Measurements from ENCODE around the gene SORCS1.

SORCS1 gene

DNA sequence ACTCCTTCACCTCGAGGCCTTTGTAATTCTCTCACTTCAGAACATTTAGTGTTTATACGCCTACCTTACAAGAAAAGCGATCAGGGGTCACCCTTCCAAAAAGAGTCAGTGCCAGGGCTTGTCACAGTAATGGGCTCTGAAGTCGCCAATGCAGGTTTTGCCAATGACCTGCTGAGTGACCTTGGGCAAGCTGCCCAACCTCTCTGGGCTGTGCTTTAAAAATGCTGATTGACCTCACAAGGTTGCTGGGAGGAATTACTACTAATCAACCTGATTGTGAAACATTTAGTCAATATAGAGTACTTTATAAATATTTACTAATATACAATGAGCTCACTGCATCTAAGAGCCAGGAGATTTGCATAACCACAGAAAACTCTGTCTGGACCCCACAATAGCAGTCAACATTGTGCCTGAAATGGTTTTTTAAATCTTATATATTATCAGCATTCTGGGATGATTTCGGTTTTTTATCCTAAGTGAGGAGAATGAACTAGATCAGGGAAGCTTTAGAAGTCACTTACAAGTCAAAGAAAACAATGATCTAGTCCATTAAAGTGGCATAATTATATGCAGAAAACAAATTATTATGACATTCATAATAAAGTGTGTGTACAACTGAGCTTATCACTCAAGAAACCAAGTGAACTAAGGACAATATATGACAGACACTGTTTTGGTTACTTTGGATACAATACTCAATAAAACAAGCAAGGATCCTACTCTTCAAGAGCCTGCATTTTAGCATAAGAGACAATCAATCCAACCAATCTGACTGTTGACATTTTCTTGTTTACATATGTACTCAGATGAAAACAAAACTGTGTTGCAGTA lies 290.5 kb downstream of the SORCS1 start:
- no peak for DNase-seq

DNA sequence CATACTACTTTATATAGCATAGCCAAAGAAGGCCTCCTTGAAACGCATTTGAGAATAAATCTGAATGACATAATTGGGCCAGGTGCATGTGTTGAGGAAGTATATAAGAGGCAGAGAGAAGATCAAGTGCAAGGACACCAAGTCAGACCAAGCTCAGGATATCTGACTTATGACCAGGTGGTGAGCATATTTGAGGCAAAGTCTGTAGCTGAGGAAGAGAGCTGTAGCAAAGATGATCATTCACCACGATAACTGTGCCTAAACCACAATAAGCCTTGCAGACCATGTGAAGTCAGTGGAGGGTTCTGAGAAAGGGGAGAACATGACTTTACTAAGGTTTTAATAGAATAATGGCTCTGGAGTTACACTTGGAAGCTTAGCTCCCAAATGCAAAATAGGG lies 292.3 kb downstream of the SORCS1 start:
- no peak for DNase-seq

DNA sequence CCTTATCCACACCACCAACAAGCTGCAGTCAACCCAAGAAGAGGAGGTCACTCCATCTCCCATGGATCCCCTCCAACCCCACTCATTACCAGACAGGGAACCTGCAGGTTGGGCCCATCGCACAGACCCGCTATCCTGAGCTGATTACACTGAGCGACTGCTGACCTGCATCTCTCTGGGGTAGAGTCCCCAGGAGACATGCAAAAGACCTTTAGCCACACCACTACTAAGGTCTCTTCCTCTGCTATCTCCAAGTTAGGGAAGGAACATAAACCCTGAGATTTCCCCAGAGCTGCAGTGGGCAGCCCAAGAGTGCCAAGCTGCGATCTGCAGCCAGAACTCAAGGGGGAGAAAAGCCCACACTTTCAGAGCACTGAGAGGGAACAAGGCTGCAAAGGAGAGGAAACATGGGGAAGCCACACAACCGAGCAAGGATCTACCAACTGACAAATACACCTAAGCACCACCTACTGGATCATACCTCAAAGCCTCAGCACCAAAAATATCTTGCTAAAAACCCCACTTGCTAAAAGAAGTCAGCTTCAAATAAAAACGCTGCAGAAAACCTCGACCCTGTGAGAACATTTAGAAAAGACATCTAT lies 298.2 kb downstream of the SORCS1 start:
- no peak for DNase-seq

DNA sequence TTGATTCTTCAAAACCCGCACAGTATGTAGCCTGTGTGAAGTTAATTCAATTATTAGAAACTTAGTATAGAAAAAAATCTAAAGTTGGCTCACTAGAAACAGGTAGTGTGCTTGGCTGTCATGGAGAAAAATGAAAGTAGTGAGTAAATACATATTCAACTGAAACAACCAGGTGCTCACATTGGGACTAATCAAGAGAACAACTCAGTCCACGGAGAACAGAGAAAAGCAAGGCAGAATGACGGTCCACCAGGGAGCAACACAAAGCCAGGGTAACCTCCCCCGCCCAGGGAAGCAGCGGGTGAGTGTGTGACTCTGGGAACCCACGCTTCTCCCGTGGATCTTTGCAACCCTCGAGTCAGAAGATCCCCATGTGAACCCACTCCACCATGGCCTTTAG lies 300.5 kb downstream of the SORCS1 start:
- DNase-seq = no peak

DNA sequence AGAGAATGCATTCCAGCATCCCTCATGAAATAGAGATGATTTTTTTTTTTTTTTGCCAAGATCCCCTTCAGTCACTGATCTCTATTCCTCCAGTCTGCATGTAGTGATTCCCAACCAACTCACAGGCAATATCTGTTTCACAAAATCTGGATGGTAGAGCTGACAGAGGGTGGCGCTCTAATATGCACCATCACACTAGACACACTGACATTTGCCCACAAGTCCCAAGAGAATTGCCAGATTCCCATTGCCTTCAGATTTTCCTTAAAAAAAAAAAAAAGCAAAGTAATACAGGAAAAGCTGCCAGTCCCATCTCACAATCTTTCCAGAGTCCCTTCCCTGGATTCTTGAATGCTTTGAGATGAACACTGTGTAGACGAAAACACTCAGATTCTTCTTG lies 301.0 kb downstream of the SORCS1 start:
- no peak for DNase-seq

DNA sequence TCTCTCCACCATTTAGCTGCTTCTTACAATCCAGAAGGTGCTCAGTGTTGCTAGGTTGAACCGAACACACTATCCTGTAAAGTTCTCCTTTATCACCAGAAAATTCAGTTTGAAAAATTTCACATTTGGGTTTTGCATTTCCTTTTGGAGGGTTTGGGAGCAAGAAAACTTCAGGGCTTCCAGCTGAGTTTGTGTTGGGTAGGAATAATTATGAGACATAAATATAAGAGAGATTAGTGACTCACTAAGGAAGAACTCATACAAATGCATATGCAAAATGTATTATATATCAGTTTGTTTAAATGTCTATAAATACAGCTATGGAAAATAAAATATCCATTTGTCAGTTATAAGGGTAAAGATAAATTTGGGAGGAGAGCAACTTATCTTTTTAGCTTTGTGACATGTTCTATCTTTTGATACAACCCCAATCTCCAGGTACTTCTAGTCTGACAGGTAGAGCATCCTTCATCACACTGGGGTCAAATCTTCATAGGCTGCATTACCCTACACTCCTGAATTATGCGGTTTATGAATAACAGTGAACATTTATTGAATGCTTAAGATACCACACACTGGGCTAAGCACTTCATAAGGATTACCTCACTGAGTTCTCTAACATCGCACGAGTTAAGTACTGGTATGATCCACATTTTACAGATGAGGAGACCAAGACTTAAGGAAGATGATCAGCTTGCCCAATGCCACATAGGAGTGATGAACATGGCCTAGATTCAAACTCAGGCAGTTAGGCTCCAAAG lies 304.4 kb downstream of the SORCS1 start:
- DNase-seq = no peak

DNA sequence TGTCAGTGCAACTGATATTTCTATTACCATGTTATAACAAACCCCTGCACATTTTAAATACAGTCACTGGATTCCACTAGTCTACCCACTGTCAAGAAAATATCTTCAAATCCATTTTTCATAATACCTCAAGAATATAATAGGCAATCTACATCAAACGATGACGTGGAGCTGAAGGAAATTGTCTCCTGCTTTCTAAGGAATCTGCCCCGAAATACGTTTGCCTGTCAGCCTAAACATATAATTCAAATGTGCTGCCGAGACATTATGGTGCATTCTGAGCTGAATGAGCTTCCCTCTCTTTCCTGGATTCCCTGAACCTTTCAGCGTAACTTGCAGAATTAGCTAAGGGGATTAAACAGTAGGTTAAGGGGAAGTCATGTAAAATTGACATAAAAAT lies 306.8 kb downstream of the SORCS1 start:
- DNase-seq = no peak

DNA sequence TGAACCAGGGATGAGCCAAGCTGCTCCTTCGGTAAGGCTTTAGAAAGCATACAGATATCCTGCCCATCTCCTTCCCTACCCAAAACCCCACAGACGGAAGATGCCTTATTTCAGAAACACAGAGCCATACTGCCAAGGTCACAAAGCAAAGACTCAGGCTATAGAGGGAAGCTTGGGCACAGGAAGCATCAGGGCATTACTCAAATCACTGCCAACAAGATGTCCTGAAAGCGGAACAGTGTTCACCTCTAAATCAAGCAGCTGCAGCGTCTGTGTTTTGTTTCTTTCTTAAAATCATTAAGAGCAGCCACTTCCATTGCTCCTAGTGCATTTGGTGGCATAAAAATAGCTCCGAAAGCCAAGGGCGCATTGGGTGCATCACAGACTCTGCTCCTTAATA lies 307.3 kb downstream of the SORCS1 start:
- no peak for DNase-seq

DNA sequence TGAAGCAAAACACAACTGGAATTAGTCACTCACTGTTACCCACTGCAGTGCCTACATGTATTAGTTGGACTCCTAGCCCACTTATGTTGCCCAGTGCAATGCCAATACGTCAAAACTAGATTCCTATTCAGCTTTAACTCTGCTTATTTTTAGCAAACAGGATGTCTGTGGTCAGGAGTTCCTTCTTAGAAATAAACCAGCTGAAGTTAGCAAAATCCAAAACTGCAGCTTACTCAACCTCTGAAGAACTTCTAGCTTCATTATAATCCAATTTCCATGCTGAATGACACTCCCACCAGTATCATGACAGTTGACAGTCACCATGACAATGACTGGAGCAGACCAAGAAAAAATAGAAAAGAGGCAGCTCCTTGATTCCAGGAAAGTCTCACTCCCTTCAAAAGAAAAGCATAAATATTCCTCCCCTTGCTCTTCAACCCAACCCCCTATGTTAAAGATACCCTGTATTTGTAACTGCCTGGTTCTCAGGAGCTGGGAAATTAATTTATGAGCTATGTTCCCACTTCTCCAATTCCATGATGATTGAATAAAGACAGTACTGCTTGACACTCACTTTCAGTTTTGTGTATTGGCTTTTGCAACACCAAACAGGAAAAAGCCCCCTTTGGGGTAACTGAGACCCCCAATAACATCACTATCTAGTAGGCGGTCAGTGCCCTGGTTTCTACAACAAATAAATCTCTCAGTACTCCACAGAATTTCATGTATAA lies 327.4 kb downstream of the SORCS1 start:
- DNase-seq = no peak

DNA sequence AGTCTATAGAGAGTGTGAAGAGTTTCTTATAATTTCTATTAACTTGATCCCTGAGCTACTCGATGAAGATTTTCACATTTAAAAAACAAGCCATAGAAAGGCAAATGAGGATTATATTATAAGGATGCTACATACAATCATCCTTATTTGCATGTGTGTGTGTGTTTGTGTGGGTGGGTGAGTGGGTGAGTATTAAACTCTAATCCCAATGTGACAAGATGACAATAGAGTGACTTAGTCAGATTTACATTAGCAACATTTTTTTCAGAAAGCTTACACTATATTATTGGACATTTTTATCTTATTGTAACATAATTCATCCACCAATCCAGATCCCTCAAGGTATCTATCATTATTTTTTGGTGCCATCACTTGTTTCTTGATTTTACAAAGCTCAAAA lies 331.7 kb downstream of the SORCS1 start:
- DNase-seq = no peak

DNA sequence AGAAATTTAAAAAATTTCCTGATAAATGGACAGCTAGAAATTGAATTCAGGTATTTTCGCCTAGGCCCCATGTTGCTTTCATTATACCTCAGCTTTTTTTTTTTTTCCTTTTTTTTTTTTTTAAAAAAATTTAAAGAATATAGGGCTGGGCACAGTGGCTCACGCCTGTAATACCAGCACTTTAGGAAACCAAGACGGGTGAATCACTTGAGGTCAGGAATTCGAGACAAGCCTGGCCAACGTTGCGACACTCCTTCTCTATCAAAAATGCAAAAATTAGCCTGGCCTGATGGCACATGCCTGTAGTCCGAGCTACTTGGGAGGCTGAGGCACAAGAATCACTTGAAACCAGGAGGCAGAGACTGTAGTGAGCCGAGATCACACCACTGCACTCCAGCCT lies 334.0 kb downstream of the SORCS1 start:
- DNase-seq = no peak

DNA sequence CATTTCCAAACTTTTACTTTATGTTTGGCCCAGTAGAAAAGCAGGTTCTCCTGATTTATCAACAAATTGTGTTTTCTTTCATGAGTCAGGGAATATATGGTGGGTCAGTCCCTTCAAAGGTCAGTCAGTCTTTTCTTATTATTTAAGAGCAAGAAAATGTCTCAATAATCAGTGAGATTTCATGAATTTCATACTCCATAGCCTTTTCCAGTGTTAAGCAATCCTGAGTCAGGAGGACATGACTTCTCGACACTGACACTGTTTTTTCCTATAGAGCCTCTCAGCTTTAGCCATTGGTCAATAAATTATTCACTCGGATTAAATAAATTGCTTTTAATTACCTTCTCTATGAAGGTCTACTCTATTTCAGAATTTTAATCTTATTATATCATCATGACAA lies 334.5 kb downstream of the SORCS1 start:
- DNase-seq = no peak

DNA sequence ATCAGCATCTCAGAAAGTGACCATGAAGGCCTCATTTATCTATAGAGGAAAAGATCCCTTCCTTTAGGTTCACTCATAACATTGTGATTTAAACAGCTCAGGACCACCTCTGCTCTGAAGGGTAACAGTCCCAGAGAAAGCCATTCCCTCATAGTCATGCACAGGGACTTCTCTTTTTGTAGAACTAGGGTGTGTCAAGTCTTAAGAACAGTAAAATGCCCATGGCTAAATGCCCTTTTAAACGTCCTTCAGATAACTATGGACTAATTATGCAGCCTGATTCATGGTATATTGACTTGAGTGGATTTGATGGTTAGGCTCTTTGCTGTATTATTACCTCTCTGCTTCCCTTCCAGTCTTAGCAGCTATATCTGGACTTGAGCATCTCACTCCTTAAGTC lies 337.8 kb downstream of the SORCS1 start:
- DNase-seq = no peak

DNA sequence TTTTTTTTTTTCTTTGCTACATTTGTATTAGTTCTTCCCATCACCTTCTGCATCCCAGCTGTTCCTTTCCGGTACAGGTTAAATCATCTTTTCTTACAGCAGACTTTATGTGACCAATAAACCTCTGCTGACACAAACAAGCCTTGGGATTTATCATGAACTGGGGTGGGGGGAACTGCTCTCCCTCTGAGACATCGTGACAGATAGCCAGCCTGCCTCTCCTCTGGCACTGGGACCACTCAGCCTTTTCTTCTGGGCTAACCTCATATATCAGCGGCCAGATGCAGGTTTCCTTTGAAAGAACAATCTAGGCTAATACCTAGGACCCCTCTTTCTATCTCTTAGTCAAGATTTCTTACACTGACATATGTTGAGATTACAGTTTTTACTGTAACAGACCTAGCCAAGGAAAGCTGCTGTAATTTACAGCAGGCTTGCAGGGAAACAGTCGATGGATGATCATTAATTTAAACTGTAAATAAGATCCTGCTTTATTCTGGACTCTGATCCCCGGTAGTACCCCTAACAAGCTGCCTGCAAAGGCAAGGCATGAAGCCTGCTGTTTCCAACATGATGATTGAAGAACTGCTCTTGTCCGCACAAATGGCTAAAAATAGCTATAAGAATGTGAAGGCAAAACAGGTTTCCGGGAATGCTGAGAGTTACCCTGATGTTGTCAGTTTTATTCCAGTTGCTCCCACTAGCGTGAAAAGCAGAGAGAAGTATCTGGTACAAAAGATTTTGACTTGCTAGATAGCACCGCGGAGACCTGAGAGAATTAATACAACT lies 338.7 kb downstream of the SORCS1 start:
- DNase-seq = no peak

DNA sequence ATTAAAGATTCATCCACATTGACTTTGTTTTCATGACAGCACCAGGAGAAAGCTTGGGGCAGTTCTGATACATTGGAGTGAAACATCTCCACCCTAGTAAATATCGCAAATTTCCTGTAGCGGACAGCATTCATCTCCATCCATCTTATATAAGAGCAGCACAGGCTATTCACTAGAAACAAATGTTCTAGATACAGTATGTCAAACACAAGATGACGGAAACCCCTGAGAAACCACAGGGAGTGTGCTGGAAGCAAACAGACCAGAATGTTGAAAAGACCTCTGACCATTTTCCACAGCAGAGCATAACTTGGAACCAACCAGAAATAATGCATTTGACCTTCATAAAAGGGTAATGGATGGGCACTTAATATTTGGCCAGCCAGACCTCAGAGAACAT lies 343.9 kb downstream of the SORCS1 start:
- DNase-seq = no peak

DNA sequence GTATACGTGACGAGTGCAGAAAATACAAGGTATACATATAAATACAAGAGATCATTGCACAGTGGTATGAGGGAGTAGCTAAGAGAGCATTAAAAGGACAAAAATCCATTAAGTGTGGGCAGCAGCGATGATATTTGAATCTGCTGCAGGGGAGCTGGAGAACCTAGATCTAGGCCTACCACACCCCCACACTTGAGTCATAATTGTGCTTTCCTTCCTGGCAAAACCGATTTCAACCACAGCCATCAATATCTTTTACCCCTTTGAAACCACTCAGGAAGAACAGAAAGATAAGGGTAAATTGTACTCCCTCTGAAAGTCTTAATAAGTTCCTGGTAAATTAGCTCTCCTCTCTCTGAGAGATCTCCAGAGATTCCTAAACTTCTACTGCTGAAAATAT lies 345.0 kb downstream of the SORCS1 start:
- DNase-seq = no peak

DNA sequence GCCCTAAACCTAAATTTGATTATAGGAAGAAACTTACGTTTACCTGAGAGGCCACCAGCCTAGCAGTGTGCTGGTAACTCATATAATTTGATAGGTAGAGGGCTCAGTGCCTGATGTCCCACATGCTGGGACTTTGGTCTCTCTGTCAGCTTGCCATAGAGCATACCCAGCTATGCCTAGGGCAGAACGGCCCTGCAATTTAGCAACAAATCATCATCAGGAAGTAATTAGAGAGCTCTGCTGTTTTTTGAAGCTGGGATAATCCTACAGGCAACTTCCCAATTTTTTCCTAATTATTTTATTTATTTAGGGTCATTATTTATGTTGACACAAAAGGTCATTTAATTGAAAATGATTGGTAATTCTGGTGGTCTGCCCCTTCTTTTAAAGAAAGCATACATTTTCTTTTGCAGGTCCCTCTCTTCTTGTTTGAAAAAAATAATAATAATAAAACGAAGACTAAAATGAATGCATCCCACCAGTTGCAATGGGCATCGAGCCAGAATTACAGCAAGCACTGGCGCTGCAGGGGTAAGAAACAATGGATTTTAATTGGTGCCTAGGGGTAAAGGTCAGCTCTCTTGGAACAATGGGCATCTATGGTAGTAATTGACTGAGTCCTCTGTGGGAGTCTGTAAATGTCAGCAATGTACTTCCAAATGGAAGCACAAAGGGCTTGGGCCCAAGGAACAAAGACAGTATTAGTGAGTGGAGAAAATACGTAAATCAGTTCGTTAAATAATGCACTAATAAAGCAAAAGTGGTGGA lies 348.0 kb downstream of the SORCS1 start:
- DNase-seq = no peak

DNA sequence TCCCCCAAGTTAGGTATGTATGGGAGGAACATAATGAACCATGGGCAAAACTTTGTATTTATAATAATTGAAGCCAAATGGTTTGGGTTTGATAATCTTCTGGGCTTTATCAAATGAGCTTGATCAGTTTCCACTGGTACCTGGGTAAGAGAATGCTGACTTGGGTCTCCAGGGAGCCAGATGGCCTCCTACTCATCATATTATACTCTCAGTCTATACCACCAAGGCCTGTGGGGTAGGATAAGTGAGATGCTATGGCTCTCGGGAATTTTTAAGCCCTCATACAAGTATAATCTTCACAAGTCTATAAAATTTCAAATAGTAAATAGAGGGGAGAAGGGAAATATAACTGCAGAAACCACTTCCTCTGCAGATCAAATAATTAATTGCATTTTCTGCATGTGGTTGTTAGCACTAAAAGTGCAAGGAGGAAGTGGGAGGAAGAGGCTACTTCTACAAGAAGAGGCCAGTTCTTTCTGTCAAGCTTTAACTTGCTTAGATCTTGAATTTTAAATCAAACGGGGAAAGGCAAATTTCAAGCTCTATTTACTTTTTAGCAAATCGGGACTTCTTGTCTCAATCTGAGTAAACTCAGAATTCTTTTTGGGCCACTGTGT lies 349.0 kb downstream of the SORCS1 start:
- no peak for DNase-seq

DNA sequence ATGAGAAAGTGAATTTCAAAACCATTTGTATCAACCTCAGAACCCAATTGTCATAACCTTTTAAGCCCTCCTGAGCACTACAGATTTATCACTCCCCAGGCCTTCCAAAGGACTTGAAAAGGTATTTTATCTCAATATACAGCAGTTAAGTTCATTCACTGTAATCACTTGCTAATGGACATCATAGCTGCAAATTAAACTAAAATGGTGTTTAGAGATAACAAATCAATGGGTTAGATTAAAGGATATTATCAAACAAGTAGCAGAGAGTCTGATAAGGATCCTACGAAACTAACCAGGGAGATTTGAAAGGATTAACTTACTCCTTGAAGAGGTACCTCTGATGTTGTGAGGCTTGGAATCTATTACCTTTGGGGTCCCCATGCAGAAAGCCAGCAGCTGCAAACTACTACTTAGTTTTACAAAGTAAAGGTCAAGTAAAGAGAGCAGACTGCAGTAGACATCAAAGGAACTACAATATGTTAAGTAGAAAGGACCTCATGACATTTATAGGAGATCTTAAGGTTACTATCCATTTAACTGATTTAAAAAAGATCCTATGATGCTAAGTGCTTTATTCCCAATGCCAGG lies 359.4 kb downstream of the SORCS1 start:
- no peak for DNase-seq

DNA sequence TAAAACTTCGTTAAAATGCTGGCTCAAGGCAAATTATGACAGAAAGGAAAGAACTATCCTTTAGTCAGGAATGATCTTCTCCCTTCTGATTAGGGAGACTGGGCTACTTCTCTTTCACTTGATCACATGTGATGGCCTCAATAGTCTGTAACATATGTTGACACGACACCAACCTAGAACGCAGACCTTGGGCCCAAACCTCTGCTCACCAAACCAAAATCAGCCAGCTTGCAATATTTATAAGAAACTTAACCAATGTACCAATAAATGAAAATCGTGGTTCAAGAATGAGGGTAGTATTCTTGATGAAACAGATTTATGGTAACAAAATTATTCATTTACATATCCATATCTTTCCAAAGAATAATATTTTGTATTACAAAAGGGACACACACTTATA lies 361.6 kb downstream of the SORCS1 start:
- no peak for DNase-seq

DNA sequence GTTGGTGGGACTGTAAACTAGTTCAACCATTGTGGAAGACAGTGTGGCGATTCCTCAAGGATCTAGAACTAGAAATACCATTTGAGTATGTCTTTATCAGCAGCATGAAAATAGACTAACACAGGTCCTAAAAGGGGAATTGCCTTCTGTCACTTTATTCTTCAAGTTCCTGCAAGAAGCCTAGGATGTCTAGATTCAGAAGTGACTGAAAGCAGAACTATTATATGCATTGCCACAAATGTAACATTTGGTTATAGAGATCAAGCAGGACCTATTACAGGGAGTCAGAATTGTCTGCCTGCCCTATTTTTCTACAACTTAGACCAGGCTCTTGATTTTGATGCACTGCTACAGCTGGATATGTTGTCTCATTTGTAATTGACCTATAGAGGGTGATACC lies 364.7 kb downstream of the SORCS1 start:
- no peak for DNase-seq
